ENCODE results near the gene NSUN7. TPM values are rescaled to one million over a fixed set of nuclear protein-coding genes. Genes with fewer than 3 reads are reported as not detected.

Gene NSUN7
- polyA plus RNA-seq, 1 donor from 2014 or later = 0.51 TPM

- Histone ChIP-seq H3K27ac (ENCODE audit: low read length) (no peak overlapping the region), H3K9ac (ENCODE audit: low read length) (no peak overlapping the region), H2AFZ (ENCODE audit: low read depth, low read length) (no peak overlapping the region), H4K20me1 (ENCODE audit: insufficient read depth) (no peaks in the 10 kb centered on the region), H3K9me2 (ENCODE audit: insufficient read depth, low read length) (no peaks in the 10 kb centered on the region), H3K4me2 (ENCODE audit: low read length) (no peak overlapping the region), H3K27me3 (ENCODE audit: insufficient read depth, low read depth, low read length) (no peaks in the 10 kb centered on the region), H3K4me3 (ENCODE audit: low read length) (no peak overlapping the region), H3F3A (ENCODE audit: insufficient read depth, low read length, poor library complexity, severe bottlenecking) (no peaks in the 10 kb centered on the region), H3K36me3 (ENCODE audit: insufficient read depth, low read length) (no peaks in the 10 kb centered on the region), H3K9me3 (ENCODE audit: low read length) (no peaks in the 10 kb centered on the region), H3K79me2 (replicated peaks; ENCODE audit: insufficient read depth, low read length) (peaks cover 65% of the 10 kb centered on the region)
- no peak for TF ChIP-seq MXI1 (conservative IDR thresholded peaks at IDR 0.05; ENCODE audit: poor library complexity, severe bottlenecking)
- TF ChIP-seq CTCF (IDR thresholded peaks at IDR 0.05; ENCODE audit: poor library complexity, severe bottlenecking) = no peak
- no peak for TF ChIP-seq POLR2AphosphoS5 (IDR thresholded peaks at IDR 0.05)
- TF ChIP-seq RAD21 (conservative IDR thresholded peaks at IDR 0.05) = no peak
- no peak for TF ChIP-seq SMC3 (conservative IDR thresholded peaks at IDR 0.05; ENCODE audit: poor library complexity)
- TF ChIP-seq REST (IDR thresholded peaks at IDR 0.05; ENCODE audit: borderline replicate concordance) = no peak
- no peak for TF ChIP-seq EP300 (conservative IDR thresholded peaks at IDR 0.05; ENCODE audit: poor library complexity, severe bottlenecking)
- no peak for TF ChIP-seq EZH2 (IDR thresholded peaks at IDR 0.05; ENCODE audit: borderline replicate concordance, insufficient read depth, low read length, poor library complexity, severe bottlenecking)
Measured at GRCh38 chr4:40848251-40848650, 98.5 kb downstream of the NSUN7 start.

GRCh38 chr4:40848940-40849339 is 99.2 kb downstream of the NSUN7 start:
- Histone ChIP-seq H3K79me2 (replicated peaks; ENCODE audit: insufficient read depth, low read length) (peaks cover 64% of the 10 kb centered on the region), H3K4me2 (ENCODE audit: low read length) (no peak overlapping the region), H3K36me3 (ENCODE audit: insufficient read depth, low read length) (no peaks in the 10 kb centered on the region), H2AFZ (ENCODE audit: low read depth, low read length) (no peak overlapping the region), H3K9me2 (ENCODE audit: insufficient read depth, low read length) (no peaks in the 10 kb centered on the region), H3K4me3 (ENCODE audit: low read length) (no peak overlapping the region), H4K20me1 (ENCODE audit: insufficient read depth) (no peaks in the 10 kb centered on the region), H3K27me3 (ENCODE audit: insufficient read depth, low read depth, low read length) (no peaks in the 10 kb centered on the region), H3K27ac (ENCODE audit: low read length) (no peak overlapping the region), H3K9ac (ENCODE audit: low read length) (no peak overlapping the region), H3F3A (ENCODE audit: insufficient read depth, low read length, poor library complexity, severe bottlenecking) (no peaks in the 10 kb centered on the region), H3K9me3 (ENCODE audit: low read length) (no peaks in the 10 kb centered on the region)
- TF ChIP-seq TAF1 (IDR thresholded peaks at IDR 0.05; ENCODE audit: low read depth) (no peak), SMC3 (conservative IDR thresholded peaks at IDR 0.05; ENCODE audit: poor library complexity) (no peak), RAD21 (conservative IDR thresholded peaks at IDR 0.05) (no peak), CTCF (IDR thresholded peaks at IDR 0.05; ENCODE audit: poor library complexity, severe bottlenecking) (no peak), EZH2 (IDR thresholded peaks at IDR 0.05; ENCODE audit: borderline replicate concordance, insufficient read depth, low read length, poor library complexity, severe bottlenecking) (no peak), REST (IDR thresholded peaks at IDR 0.05; ENCODE audit: borderline replicate concordance) (no peak), EP300 (conservative IDR thresholded peaks at IDR 0.05; ENCODE audit: poor library complexity, severe bottlenecking) (no peak), POLR2AphosphoS5 (IDR thresholded peaks at IDR 0.05) (no peak)

All from neural cell (in vitro differentiated cells).